Esophagus squamous epithelium (tissue), 5 donors: ENCODE measurements around the gene POLRMT. TPM values are rescaled to one million over a fixed set of nuclear protein-coding genes. Genes with fewer than 3 reads are reported as not detected.
"Not testable (repeated sequence)": the region's sequence is repeated elsewhere in the genome, so short reads cannot be mapped to it uniquely, and the experiment has no call there.

Source experiments
- DNase-seq: peaks from one replicate; lab custom pipeline; 2025; lab: John Stamatoyannopoulos, UW
- H3K27ac ChIP-seq, 4 donors: fragments of 200-600 bp; sonication (generic); one replicate each; pipeline ENCODE4 v1.5.1; 2016 to 2019; ENCODE audit warnings: mild to moderate bottlenecking in 1 of 4
- H3K27me3 ChIP-seq, 4 donors: fragments of 200-600 bp; sonication (generic); 1 replicate in 3 of 4; 2 replicates in 1 of 4; pipeline versions ENCODE4 v1.5.1 to v1.6.0; 2017 to 2021; ENCODE audit warnings: antibody characterized with exemption in 1 of 4
- H3K36me3 ChIP-seq, 3 donors: fragments of 200-600 bp; sonication (generic); one replicate each; pipeline ENCODE4 v1.5.1; 2016 to 2019
- H3K4me1 ChIP-seq, 3 donors: fragments of 200-600 bp; sonication (generic); one replicate each; pipeline ENCODE4 v1.5.1; 2017 to 2019
- H3K4me3 ChIP-seq, 4 donors: fragments of 200-600 bp; sonication (generic); 1 replicate in 3 of 4; 2 replicates in 1 of 4; pipeline ENCODE4 v1.5.1; 2016 to 2019; ENCODE audit warnings: mild to moderate bottlenecking in 2 of 4, moderate library complexity in 1 of 4
- H3K9me3 ChIP-seq, 3 donors: fragments of 200-600 bp; sonication (generic); one replicate each; pipeline ENCODE4 v1.5.1; 2016 to 2019
- CTCF ChIP-seq, 6 experiments: fragments of 450-650 bp in 4 of 6; fragments of 200-600 bp in 2 of 6; sonication (generic) in 2 of 6; IDR thresholded peaks; one replicate each; pipeline ENCODE4 v1.5.1; 2016 to 2019; ENCODE audit warnings: antibody characterized with exemption in 6 of 6, mild to moderate bottlenecking in 4 of 6, moderate library complexity in 4 of 6
- POLR2A ChIP-seq, 4 donors: fragments of 450-650 bp; IDR thresholded peaks; one replicate each; pipeline ENCODE4 v1.6.1; 2017; ENCODE audit warnings: antibody characterized with exemption in 4 of 4, mild to moderate bottlenecking in 4 of 4, moderate library complexity in 3 of 4
- WGBS, 2 donors: methylation state at CpG; one replicate each; pipeline ENCODE4 v1.1.5; 2018; 5-methylcytosine and 5-hydroxymethylcytosine counted together
- intact Hi-C: fragments of 100-400 bp; cut with DNase I; formaldehyde crosslinking; loops from one replicate; pipeline ENCODE4 v1.15.0; 2022
- total RNA-seq, 4 donors: library from RNA; depleted of rRNA; stranded (reverse); fragments of >200 nt; gene quantifications; one replicate each; pipeline ENCODE4 v1.1.0, GENCODE V29; 2016
- donor health status: DM: yes; HTN: yes; CAD: no.

POLRMT gene
- total RNA-seq, 4 donors from 2014 or later, result 23.5 to 32.3 (median 25.0) TPM

- intact Hi-C loops, result no loop called here
- 93 to 100% methylated on average over 2 to 11 of the region's 24 CpGs for WGBS, 2 donors
- peak overlapping the region in 2 of 4 donors; percentile 14 to 26 for H3K27ac ChIP-seq
- DNase-seq, result no peak
- H3K4me1 ChIP-seq, result peaks cover 0 to 6% (median 0%) of the 10 kb centered on the region in 3 donors
- H3K9me3 ChIP-seq, result no peaks in the 10 kb centered on the region
- peaks cover 23 to 93% (median 34%) of the 10 kb centered on the region in 3 donors for H3K36me3 ChIP-seq
- TF ChIP-seq POLR2A (IDR thresholded peaks at IDR 0.05), result no peak
- no peak overlapping the region for H3K4me3 ChIP-seq
- H3K27me3 ChIP-seq, result no peaks in the 10 kb centered on the region
These were observed 8.8 kb downstream of the POLRMT start for GRCh38 chr19:624433-625109.

GRCh38 chr19:623974-624373 lies 9.4 kb downstream of the POLRMT start:
- Histone ChIP-seq H3K9me3 (no peaks in the 10 kb centered on the region), H3K36me3 (peaks cover 28 to 93% (median 34%) of the 10 kb centered on the region in 3 donors), H3K4me1 (peaks cover 0 to 6% (median 0%) of the 10 kb centered on the region in 3 donors), H3K4me3 (no peak overlapping the region), H3K27ac (peak overlapping the region in 2 of 4 donors; percentile 14 to 26), H3K27me3 (no peaks in the 10 kb centered on the region)
- TF ChIP-seq POLR2A (IDR thresholded peaks at IDR 0.05), result no peak
- DNase-seq, result no peak
- intact Hi-C loops, result no loop called here
- 70 to 74% methylated on average over 17 to 19 of the region's 24 CpGs for WGBS, 2 donors

GRCh38 chr19:623175-623916 lies 10.0 kb downstream of the POLRMT start:
- no peak overlapping the region for H3K4me3 ChIP-seq
- WGBS, 2 donors, result 80 to 88% methylated on average over 1 to 20 of the region's 44 CpGs
- H3K4me1 ChIP-seq, result peaks cover 0 to 6% (median 0%) of the 10 kb centered on the region in 3 donors
- TF ChIP-seq CTCF (IDR thresholded peaks at IDR 0.05) (no peak), POLR2A (IDR thresholded peaks at IDR 0.05) (no peak)
- H3K9me3 ChIP-seq, result no peaks in the 10 kb centered on the region
- intact Hi-C loops, result no loop called here
- no peak for DNase-seq
- H3K27ac ChIP-seq, result no peak overlapping the region
- H3K36me3 ChIP-seq, result peaks cover 34 to 93% (median 36%) of the 10 kb centered on the region in 3 donors
- H3K27me3 ChIP-seq, result no peaks in the 10 kb centered on the region

- Histone ChIP-seq H3K9me3 (no peaks in the 10 kb centered on the region), H3K27me3 (no peaks in the 10 kb centered on the region), H3K4me1 (peaks cover 0 to 6% (median 0%) of the 10 kb centered on the region in 3 donors), H3K4me3 (no peak overlapping the region), H3K27ac (no peak overlapping the region), H3K36me3 (peaks cover 34 to 93% (median 41%) of the 10 kb centered on the region in 3 donors)
- WGBS, 2 donors, result 96% methylated on average over 15 of the region's 37 CpGs; no CpG with 5 or more reads in 1 of the 2 donors
- intact Hi-C loops, result no loop called here
- DNase-seq, result no peak
- TF ChIP-seq POLR2A (IDR thresholded peaks at IDR 0.05), result no peak
- TF ChIP-seq CTCF (IDR thresholded peaks at IDR 0.05), result no peak
These were observed 10.7 kb downstream of the POLRMT start for GRCh38 chr19:622666-623065.

GRCh38 chr19:621819-622218 lies 11.5 kb downstream of the POLRMT start:
- WGBS, 2 donors, result 100% methylated on average over 3 of the region's 24 CpGs; no CpG with 5 or more reads in 1 of the 2 donors
- no peak for DNase-seq
- Histone ChIP-seq H3K4me1 (peaks cover 0 to 8% (median 3%) of the 10 kb centered on the region in 3 donors), H3K36me3 (peaks cover 34 to 96% (median 50%) of the 10 kb centered on the region in 3 donors), H3K27ac (no peak overlapping the region), H3K27me3 (peaks cover 0 to 6% (median 0%) of the 10 kb centered on the region in 4 donors), H3K9me3 (no peaks in the 10 kb centered on the region), H3K4me3 (no peak overlapping the region)
- intact Hi-C loops, result no loop called here
- TF ChIP-seq POLR2A (IDR thresholded peaks at IDR 0.05) (no peak), CTCF (IDR thresholded peaks at IDR 0.05) (no peak)

GRCh38 chr19:621191-621590 lies 12.1 kb downstream of the POLRMT start:
- peaks cover 0 to 14% (median 9%) of the 10 kb centered on the region in 3 donors for H3K4me1 ChIP-seq
- DNase-seq, H3K4me3 ChIP-seq, intact Hi-C loops, H3K27ac ChIP-seq, H3K9me3 ChIP-seq: not testable (repeated sequence)
- 100% methylated on average over 4 of the region's 48 CpGs; no CpG with 5 or more reads in 1 of the 2 donors for WGBS, 2 donors
- peaks cover 34 to 97% (median 51%) of the 10 kb centered on the region in 3 donors for H3K36me3 ChIP-seq
- H3K27me3 ChIP-seq, result peaks cover 0 to 12% (median 0%) of the 10 kb centered on the region in 4 donors
